Endothelial cell of umbilical vein (primary cell): ENCODE measurements around the gene ATP1A4. TPM values are rescaled to one million over a fixed set of nuclear protein-coding genes. Genes with fewer than 3 reads are reported as not detected.

Experiments
- BruUV-seq: library from RNA; stranded (reverse); fragments of 400-500 nt; replicated peaks from 2 replicates; lab custom pipeline; 2021; lab: Mats Ljungman, UMichigan
- CTCF ChIA-PET: fragments of 300-600, 350-600 bp; sonication (Branson Sonifier 250); formaldehyde crosslinking; loops from one replicate; lab custom pipeline; 2021; ENCODE audit warnings: antibody characterized with exemption, inconsistent platforms; lab: Charles Lee
- POLR2A ChIA-PET: fragments of 300-600, 350-600 bp; sonication (Branson Sonifier 250); formaldehyde crosslinking; loops from one replicate; lab custom pipeline; 2021; ENCODE audit warnings: antibody characterized with exemption, inconsistent platforms; lab: Charles Lee
- DNase-seq: peaks from one replicate; pipeline ENCODE4 v3.0.0-alpha.2; 2011; ENCODE audit warnings: low read depth, low spot score
- FAIRE-seq: peaks from 2 replicates; lab custom pipeline; 2011; peaks lifted over from hg19 to GRCh38; lab: Jason Lieb, UNC
- H2AFZ ChIP-seq: 2 replicates; pipeline ENCODE4 v1.6.0; 2012; ENCODE audit warnings: low read depth, low read length, control low read depth, inconsistent platforms
- H3K27ac ChIP-seq: 2 replicates; pipeline ENCODE4 v1.5.1; 2011; ENCODE audit warnings: low read depth, mild to moderate bottlenecking, control low read depth, low read length, moderate library complexity; ENCODE audit not compliant: insufficient read depth
- H3K27me3 ChIP-seq, 2 experiments: 2 replicates each; pipeline versions ENCODE4 v1.6.0 to v1.6.1; 2011; ENCODE audit warnings: low read length in 2 of 2, mixed read lengths in 1 of 2; ENCODE audit not compliant: control insufficient read depth in 2 of 2, insufficient read depth in 2 of 2
- H3K36me3 ChIP-seq, 2 experiments: 2 replicates in 1 of 2; 3 replicates in 1 of 2; pipeline ENCODE4 v1.5.1; 2011; ENCODE audit warnings: low read length in 2 of 2, mild to moderate bottlenecking in 1 of 2, moderate library complexity in 1 of 2; ENCODE audit not compliant: control insufficient read depth in 2 of 2, insufficient read depth in 2 of 2; ENCODE audit errors: extremely low read depth in 1 of 2
- H3K4me1 ChIP-seq: 3 replicates; pipeline ENCODE4 v1.5.1; 2011; ENCODE audit warnings: mild to moderate bottlenecking, low read length; ENCODE audit not compliant: control insufficient read depth, insufficient read depth; ENCODE audit errors: extremely low read depth
- H3K4me2 ChIP-seq: 2 replicates; pipeline ENCODE4 v1.6.1; 2011; ENCODE audit warnings: low read length, control low read depth, mixed read lengths; ENCODE audit not compliant: insufficient read depth
- H3K4me3 ChIP-seq, 3 experiments: fragments of 200-600 bp in 1 of 3; sonication (generic), shearing (Covaris generic) in 1 of 3; replicated peaks in 1 of 3; 2 replicates each; pipeline ENCODE4 v1.5.1; 2011 to 2016; ENCODE audit warnings: control low read depth in 3 of 3, low read length in 3 of 3, mild to moderate bottlenecking in 2 of 3, inconsistent platforms in 1 of 3, low read depth in 1 of 3, moderate library complexity in 1 of 3; ENCODE audit not compliant: insufficient read depth in 1 of 3
- H3K79me2 ChIP-seq: 2 replicates; pipeline ENCODE4 v1.6.0; 2012; ENCODE audit warnings: low read length, inconsistent platforms; ENCODE audit not compliant: control insufficient read depth, insufficient read depth
- H3K9ac ChIP-seq: replicated peaks from 2 replicates; pipeline ENCODE3; 2011; ENCODE audit warnings: low read length, control low read depth; ENCODE audit not compliant: insufficient read depth; ENCODE audit errors: extremely low read depth
- H3K9me1 ChIP-seq: replicated peaks from 3 replicates; pipeline ENCODE4 v1.6.0; 2011; ENCODE audit warnings: mild to moderate bottlenecking, low read length; ENCODE audit not compliant: control insufficient read depth, insufficient read depth; ENCODE audit errors: extremely low read depth
- H3K9me3 ChIP-seq: replicated peaks from 2 replicates; pipeline ENCODE4 v1.5.1; 2012; ENCODE audit warnings: low read length, inconsistent platforms; ENCODE audit not compliant: control insufficient read depth, insufficient read depth
- H4K20me1 ChIP-seq: replicated peaks from 2 replicates; pipeline ENCODE3; 2011; ENCODE audit warnings: mild to moderate bottlenecking, low read length; ENCODE audit not compliant: control insufficient read depth, insufficient read depth; ENCODE audit errors: extremely low read depth
- EZH2 ChIP-seq: IDR thresholded peaks from 2 replicates; pipeline ENCODE4 v1.6.1; 2012; ENCODE audit warnings: borderline replicate concordance, low read depth, mild to moderate bottlenecking, moderate library complexity, low read length, inconsistent platforms; ENCODE audit not compliant: severe bottlenecking
- FOS ChIP-seq: IDR thresholded peaks from 2 replicates; pipeline ENCODE4 v1.6.1; 2011; ENCODE audit warnings: mild to moderate bottlenecking, low read length, moderate library complexity, borderline replicate concordance; ENCODE audit not compliant: insufficient read depth
- GATA2 ChIP-seq: IDR thresholded peaks from 2 replicates; pipeline ENCODE4 v1.7.0; 2011; ENCODE audit warnings: low read depth, mild to moderate bottlenecking, moderate library complexity, mixed read lengths, low read length; ENCODE audit not compliant: insufficient read length, insufficient read depth
- JUN ChIP-seq: IDR thresholded peaks from 2 replicates; pipeline ENCODE4 v1.6.1; 2011; ENCODE audit warnings: borderline replicate concordance, low read depth; ENCODE audit not compliant: insufficient read length, insufficient read depth
- MYC ChIP-seq: IDR thresholded peaks from one replicate; pipeline ENCODE4 v1.6.1; 2011; ENCODE audit warnings: mild to moderate bottlenecking, low read depth, low read length
- POLR2A ChIP-seq: IDR thresholded peaks from 2 replicates; pipeline ENCODE4 v1.6.1; 2012; ENCODE audit warnings: low read depth, mild to moderate bottlenecking, control low read depth, low read length
- POLR2AphosphoS5 ChIP-seq: IDR thresholded peaks from 2 replicates; pipeline ENCODE4 v1.6.1; 2012; ENCODE audit warnings: low read depth, mild to moderate bottlenecking, control low read depth, low read length, moderate library complexity; ENCODE audit not compliant: insufficient read depth
- dilution Hi-C: fragments of 300-500 bp; cut with MboI; formaldehyde crosslinking; loops from one replicate; pipeline ENCODE4 v1.15.0; 2019; ENCODE audit warnings: low sequenced_read_pairs; ENCODE audit not compliant: extremely low pct_ligation_motif_present
- intact Hi-C: fragments of 100-400 bp; cut with micrococcal nuclease; formaldehyde crosslinking; loops from one replicate; pipeline ENCODE4 v1.10.0; 2022
- polyA plus RNA-seq, 4 experiments: library from polyadenylated mRNA; depleted of rRNA in 3 of 4; stranded (reverse) in 3 of 4; unstranded in 1 of 4; fragments of >200 nt; gene quantifications; 2 replicates each; pipeline versions ENCODE4 v1.2.1 to v1.2.3, GENCODE V29; 2011 to 2012; ENCODE audit warnings: missing spikeins in 1 of 4
- total RNA-seq: library from RNA; stranded (reverse); gene quantifications from 2 replicates; pipeline ENCODE4 v1.2.3, GENCODE V29; 2021
- TF ChIP-seq, protein P1 (sequence below): IDR thresholded peaks from 2 replicates; pipeline ENCODE4 v1.6.1; 2011; ENCODE audit not compliant: insufficient read depth, insufficient read length
- TF ChIP-seq, protein P2 (sequence below), 2 donors: IDR thresholded peaks; 1 replicate in 1 of 2; 2 replicates in 1 of 2; pipeline ENCODE4 v1.5.1; 2011; ENCODE audit warnings: low read length in 2 of 2, mild to moderate bottlenecking in 2 of 2, moderate library complexity in 2 of 2, control low read depth in 1 of 2, inconsistent platforms in 1 of 2, low read depth in 1 of 2; ENCODE audit not compliant: insufficient read depth in 1 of 2; ENCODE audit errors: extremely low read depth in 1 of 2

Gene ATP1A4
- total and polyA plus RNA-seq, 2 donors (not counting 3 experiments of a cell fraction or from before 2014, with no cell fraction given): not detected

DNA sequence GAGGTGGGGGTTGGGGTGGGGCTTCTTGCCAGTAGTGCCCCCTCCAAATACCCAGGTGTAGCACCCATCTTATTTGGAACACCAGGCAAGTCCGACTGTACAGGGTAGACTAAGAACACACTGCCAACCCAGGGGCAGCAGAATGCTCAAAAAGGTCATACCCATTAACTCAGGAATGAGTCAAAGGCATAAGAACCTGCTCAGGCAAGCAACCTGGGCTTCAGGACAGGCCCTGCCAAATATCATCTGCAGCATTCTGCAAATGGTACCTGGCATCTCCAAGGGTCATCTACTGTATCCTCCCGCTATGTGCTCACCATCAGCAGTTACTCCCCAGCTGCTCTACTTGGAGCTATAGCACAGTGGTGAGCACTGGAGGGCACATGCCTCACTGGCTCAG is 73.2 kb downstream of the ATP1A4 start:
- no peak overlapping the region for H3K27ac ChIP-seq
- dilution Hi-C loops (no loop called here), intact Hi-C loops (no loop called here)
- H3K79me2 ChIP-seq: no peaks in the 10 kb centered on the region
- ChIA-PET CTCF (interaction anchor here (2.3 to 10.1 kb wide), 2 partner anchors 28 to 32 kb away, joined by 14 to 61 read pairs; no protein-coding TSS in a partner anchor), POLR2A (no interaction called here)
- TF ChIP-seq EZH2 (no peak), JUN (no peak), POLR2AphosphoS5 (no peak), FOS (no peak), GATA2 (no peak), MYC (no peak), POLR2A (no peak)
- TF ChIP-seq, protein P1, sequence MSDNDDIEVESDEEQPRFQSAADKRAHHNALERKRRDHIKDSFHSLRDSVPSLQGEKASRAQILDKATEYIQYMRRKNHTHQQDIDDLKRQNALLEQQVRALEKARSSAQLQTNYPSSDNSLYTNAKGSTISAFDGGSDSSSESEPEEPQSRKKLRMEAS: no peak
- TF ChIP-seq, protein P2, sequence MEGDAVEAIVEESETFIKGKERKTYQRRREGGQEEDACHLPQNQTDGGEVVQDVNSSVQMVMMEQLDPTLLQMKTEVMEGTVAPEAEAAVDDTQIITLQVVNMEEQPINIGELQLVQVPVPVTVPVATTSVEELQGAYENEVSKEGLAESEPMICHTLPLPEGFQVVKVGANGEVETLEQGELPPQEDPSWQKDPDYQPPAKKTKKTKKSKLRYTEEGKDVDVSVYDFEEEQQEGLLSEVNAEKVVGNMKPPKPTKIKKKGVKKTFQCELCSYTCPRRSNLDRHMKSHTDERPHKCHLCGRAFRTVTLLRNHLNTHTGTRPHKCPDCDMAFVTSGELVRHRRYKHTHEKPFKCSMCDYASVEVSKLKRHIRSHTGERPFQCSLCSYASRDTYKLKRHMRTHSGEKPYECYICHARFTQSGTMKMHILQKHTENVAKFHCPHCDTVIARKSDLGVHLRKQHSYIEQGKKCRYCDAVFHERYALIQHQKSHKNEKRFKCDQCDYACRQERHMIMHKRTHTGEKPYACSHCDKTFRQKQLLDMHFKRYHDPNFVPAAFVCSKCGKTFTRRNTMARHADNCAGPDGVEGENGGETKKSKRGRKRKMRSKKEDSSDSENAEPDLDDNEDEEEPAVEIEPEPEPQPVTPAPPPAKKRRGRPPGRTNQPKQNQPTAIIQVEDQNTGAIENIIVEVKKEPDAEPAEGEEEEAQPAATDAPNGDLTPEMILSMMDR (IDR thresholded peaks at IDR 0.05; ENCODE audit: extremely low read depth in 1 of 2, insufficient read depth in 1 of 2, low read depth in 1 of 2, low read length in 2 of 2): no peak
- no peak overlapping the region for H3K4me2 ChIP-seq
- no TSS peak for BruUV-seq
- H3K36me3 ChIP-seq: peaks cover 30 to 52% of the 10 kb centered on the region in 2 experiments
- FAIRE-seq (no peak), DNase-seq (no peak)
- H4K20me1 ChIP-seq: no peaks in the 10 kb centered on the region
- H2AFZ ChIP-seq: no peak overlapping the region
- H3K27me3 ChIP-seq: no peaks in the 10 kb centered on the region
- no peaks in the 10 kb centered on the region for H3K9me1 ChIP-seq
- no peak overlapping the region for H3K9ac ChIP-seq
- no peaks in the 10 kb centered on the region for H3K9me3 ChIP-seq
- no peak overlapping the region for H3K4me3 ChIP-seq
- no peaks in the 10 kb centered on the region for H3K4me1 ChIP-seq
